M059J (cell line): ENCODE data around the gene MEGF9. TPM values are rescaled to one million over a fixed set of nuclear protein-coding genes. Genes with fewer than 3 reads are reported as not detected.

Experiments
- DNase-seq: peaks from one replicate; pipeline ENCODE4 v3.0.0-alpha.2; 2012; ENCODE audit warnings: low read depth
- total RNA-seq: library from RNA; depleted of rRNA; stranded (reverse); fragments of >200 nt; shearing (Covaris generic); gene quantifications from 2 replicates; pipeline ENCODE4 v1.2.3, GENCODE V29; 2014

Gene MEGF9
- total RNA-seq, 1 experiment from 2014 or later: 15.0 TPM

GRCh38 chr9:120733190-120733589, 18.9 kb upstream of the MEGF9 start:
- peak; percentile 38 for DNase-seq

GRCh38 chr9:120730654-120731514, 16.6 kb upstream of the MEGF9 start:
- peak; percentile 100 for DNase-seq

GRCh38 chr9:120729791-120730241, 15.5 kb upstream of the MEGF9 start:
- DNase-seq: peak; percentile 58

GRCh38 chr9:120726484-120726883, 12.2 kb upstream of the MEGF9 start:
- DNase-seq: no peak

GRCh38 chr9:120725907-120726306, 11.6 kb upstream of the MEGF9 start:
- DNase-seq: no peak

GRCh38 chr9:120724757-120725400, 10.6 kb upstream of the MEGF9 start:
- no peak for DNase-seq

GRCh38 chr9:120723565-120723964, 9.3 kb upstream of the MEGF9 start:
- peak; percentile 52 for DNase-seq

GRCh38 chr9:120720404-120720803, 6.1 kb upstream of the MEGF9 start:
- DNase-seq: no peak

- no peak for DNase-seq
Observed at GRCh38 chr9:120718316-120718715, 4.0 kb upstream of the MEGF9 start.

GRCh38 chr9:120717176-120717575, 2.9 kb upstream of the MEGF9 start:
- DNase-seq: no peak

- no peak for DNase-seq
Observed at GRCh38 chr9:120716483-120716882, 2.2 kb upstream of the MEGF9 start.

GRCh38 chr9:120715389-120715924, 1.2 kb upstream of the MEGF9 start:
- DNase-seq: peak; percentile 91

- no peak for DNase-seq
Observed at GRCh38 chr9:120714846-120715388, 647 bp upstream of the MEGF9 start.

GRCh38 chr9:120713257-120714087, 798 bp downstream of the MEGF9 start:
- peak; percentile 23 for DNase-seq

GRCh38 chr9:120712539-120713031, 1.7 kb downstream of the MEGF9 start:
- no peak for DNase-seq

- peak; percentile 52 for DNase-seq
Observed at GRCh38 chr9:120711841-120712538, 2.3 kb downstream of the MEGF9 start.

- DNase-seq: peak; percentile 40
Observed at GRCh38 chr9:120711354-120711753, 2.9 kb downstream of the MEGF9 start.

- peak; percentile 80 for DNase-seq
Observed at GRCh38 chr9:120710110-120710981, 3.9 kb downstream of the MEGF9 start.

GRCh38 chr9:120708526-120709224, 5.6 kb downstream of the MEGF9 start:
- peak; percentile 87 for DNase-seq
